HG02588 (cell line): Measurements from ENCODE around the gene LIX1.
"Not testable (repeated sequence)": the region's sequence is repeated elsewhere in the genome, so short reads cannot be mapped to it uniquely, and the experiment has no call there.

ENCODE experiments used
- ATAC-seq: cut with Tn5 transposase; IDR thresholded peaks from one replicate; pipeline ENCODE4 v1.9.1; 2021; ENCODE audit warnings: mild to moderate bottlenecking, moderate library complexity; ENCODE audit not compliant: unreplicated experiment

LIX1 gene

DNA sequence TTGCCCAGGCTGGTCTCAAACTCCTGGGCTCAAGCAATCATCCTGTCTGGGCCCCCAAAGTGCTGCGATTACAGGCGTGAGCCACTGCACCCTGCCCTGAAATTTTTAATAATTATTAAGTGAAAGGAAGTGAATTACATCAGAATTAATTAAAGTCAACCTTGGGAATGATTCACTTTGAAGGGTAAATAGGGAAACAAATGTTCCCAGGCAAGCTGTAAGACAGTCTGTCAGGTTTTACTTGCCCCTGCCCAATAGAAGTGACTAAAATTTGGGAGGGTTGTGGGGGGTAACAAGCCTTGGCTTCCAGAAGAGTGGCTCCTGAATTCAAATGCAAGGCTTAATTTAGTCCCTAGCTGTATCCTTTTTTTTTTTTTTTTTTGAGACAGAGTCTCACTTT lies 1.3 kb upstream of the LIX1 start:
- ATAC-seq, result no peak

DNA sequence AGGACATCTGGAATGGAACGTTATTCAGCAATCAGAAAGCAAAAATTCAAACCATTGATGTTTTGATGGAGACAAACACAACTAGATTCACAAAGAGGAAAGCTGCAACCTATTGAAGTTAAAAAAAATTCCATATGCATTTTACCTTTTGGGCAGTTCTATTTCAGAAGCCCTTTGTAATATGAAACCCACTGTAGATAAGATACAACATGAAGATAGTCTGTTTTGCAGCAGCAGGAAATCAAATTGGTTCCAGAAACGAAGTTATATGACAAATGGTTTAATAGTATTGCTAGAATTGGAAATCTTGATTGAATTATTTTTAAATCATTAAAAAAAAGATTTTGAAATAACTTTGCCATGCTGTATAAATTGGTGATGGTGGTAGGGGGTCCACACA lies 872 bp downstream of the LIX1 start:
- no peak for ATAC-seq

DNA sequence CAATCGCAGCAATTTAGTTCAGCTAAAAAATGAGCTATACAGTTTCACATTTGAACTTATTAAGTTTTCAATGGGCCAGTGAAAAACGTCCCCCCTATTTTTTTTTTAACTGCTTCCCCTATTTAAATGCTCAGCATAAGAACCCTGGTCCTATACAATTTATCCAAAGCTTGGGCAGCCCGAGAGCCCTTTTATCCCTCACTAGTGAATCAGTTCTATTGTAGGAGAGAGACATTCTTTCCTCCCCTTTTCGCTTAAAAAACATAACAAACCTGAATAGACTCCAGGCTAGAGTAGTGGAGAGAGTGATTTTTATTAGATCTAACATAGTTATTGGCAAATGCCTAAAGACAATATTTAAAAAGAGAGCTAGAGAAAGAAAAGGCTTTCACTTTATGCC lies 1.4 kb downstream of the LIX1 start:
- ATAC-seq, result no peak

DNA sequence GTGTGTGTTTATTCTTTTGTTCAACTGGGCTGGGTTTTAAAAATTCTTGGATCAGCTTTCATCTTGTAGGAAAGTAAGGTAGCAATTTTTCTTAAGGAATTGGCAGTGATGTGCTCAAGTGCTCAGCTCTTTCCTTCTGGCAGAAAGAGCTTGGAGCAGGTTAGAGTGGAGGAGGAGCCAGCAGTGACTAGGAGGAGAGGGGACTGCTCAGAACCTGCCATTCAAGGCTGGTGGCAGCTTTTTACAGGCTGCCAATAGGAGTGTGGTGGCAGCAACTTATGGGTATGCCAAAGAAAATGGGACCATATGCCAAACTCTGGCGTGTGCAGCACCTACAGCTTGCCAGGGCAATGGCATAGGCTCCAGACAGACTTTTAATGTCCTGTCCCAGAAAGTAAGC lies 2.2 kb downstream of the LIX1 start:
- ATAC-seq, result not testable (repeated sequence)

DNA sequence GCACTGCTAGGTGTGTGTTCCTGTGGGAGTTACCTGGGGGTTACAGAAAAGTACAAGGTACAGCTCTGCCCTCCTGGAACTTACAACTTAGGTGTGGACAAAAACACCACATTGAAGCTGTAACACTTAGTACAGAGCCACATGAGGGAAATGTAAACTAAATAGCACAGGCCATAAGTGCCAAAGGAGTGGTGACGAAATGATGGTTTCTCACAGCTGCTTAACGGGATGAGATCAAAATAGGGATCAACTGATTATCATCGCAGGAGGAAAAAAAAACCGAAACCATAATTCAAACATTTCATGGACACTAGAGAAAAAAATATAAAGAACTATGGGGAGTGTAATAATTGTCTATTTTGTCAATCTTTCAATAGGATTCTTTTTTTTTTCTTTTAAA lies 5.9 kb downstream of the LIX1 start:
- ATAC-seq, result no peak

DNA sequence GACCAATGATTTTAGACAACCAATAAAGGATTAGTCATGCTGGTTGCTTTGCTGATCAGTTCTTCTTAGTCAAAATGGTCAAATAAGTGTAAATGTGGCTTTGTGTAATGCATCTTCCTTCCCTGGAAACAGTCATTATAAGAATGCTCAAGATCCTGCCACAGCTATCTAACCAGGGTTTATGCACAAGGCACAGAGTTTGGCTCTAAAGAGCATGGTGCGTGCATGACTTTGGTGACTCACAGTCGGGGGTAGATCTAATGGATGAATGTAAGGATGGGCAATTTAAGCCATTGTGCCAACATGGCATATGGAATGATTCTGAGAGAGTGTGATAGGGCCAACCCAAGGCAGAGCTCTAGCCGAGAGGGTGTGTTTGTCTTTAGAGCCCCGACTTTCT lies 6.5 kb downstream of the LIX1 start:
- ATAC-seq, result no peak

DNA sequence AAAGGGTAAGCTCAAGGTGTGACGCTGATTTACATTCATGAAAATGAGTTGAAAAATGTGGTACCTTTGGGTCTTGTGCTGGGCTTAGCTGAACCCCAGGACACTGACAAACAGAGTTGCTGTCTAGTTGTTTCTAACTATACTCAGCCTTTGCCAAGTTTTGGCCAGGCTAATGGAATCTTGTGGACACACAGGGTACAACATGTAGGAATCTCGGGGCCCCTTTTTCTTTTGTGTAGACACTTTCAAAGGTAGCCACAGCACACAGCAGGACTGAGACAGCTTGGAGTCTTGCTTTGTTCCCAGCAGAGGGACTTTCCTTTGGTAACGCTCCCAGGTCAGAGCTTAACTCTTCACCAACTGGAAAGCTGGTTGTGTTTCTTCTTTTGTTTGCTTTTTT lies 7.8 kb downstream of the LIX1 start:
- ATAC-seq, result no peak

DNA sequence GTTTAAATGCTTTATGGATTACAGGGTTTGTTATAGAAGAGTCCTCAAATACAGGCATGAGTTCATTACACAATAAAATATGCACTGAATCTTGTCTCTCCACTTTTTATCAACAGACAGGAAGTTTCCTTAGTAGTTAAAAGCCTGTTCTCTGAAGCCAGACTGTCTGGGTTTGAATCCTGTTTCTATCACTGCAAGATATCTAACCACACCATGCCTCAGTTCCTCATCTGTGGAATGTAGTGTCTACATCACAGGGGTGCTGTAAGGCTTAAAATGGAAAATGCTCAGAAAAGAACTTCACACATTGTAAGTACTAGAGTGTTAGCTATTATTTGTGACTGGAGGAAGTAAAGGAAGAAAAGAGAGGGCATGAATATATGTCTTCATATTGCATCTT lies 9.3 kb downstream of the LIX1 start:
- no peak for ATAC-seq

DNA sequence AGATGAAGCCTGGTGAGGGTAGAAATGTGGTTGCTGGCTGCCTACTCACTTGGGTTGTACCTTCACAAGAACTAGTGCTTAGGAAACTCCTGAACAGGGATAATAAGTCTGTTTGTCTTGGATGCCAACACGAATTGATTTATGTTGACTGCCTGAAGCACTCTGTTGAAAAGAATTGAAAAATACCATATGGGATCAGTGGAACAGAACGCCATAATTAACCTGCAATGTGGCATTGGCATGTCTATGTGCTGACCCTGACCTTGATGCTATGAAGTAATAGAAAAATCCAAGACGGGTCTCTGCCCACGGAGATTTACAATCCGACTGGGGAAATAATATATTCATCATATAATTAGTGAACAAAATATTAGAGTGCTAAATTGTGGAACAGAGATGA lies 10.5 kb downstream of the LIX1 start:
- no peak for ATAC-seq

DNA sequence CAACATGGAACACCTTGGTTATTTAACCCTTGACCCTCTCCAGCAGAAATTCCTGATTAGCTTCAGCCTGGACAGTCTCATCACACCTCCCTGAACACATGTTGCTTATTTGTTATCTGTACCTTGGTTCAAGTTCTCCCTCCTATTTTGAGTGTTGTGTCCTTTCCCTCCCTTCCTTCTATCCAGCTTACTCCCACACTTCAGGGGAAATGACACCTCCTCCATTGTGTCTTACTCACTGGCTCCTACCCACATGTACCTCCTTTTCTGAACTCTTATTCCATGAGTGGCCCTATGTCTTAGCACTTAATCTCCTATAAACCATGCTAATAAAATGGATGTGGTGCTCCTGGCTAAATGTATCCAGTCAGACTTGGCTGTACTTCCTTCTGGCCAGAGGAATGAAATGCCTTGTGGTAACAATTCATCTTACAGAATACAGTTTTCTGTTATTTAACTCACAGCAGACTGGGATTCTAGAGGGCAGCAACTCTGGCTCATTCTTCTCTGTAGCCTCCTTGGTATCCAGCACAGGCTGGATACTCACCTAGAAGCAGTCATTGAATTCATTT lies 11.2 kb downstream of the LIX1 start:
- ATAC-seq, result no peak

DNA sequence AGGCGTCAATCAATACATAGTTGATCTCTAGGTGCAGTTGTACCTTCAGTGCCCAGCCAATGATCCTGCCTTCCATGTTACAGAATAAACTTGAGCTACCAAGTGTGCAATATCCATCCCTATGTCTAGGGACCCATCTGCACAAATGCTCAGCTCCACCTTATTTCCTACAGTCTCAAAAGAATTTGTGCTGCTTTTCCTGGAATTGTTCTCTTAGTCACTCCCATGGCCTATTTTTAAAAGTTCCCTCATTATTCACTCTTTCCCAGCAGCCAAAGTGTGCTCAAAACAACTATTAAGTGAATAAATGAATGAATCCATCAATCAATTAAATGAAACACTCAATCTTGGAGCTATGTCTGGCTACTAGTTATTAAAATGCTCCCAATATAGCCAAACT lies 14.7 kb downstream of the LIX1 start:
- ATAC-seq, result no peak

DNA sequence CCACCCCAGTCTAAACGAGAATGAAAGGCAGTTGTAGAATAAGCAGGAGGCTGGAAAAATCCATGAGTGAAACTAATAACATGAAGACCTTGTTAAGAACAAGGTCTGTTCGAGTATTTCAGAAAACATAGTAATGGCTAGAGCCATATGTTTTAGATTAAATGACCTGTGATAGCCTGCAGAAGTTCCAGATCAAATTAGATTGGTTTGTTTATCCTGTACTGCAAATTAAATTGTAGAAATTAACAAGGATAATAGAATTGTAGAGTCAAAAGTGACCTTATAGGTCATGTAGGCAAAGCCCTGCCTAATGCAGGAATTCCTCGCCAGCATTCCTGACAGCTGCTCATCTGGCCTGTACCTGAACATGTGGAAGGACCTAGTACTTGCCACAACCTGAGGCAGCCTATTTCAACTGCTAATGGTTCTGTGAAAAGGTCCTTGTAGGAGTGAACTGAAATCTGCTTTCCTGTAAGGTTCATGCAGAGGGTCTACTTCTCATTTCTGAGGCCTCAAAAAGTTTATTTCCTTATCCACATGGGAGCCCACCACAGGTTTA lies 17.2 kb downstream of the LIX1 start:
- no peak for ATAC-seq

DNA sequence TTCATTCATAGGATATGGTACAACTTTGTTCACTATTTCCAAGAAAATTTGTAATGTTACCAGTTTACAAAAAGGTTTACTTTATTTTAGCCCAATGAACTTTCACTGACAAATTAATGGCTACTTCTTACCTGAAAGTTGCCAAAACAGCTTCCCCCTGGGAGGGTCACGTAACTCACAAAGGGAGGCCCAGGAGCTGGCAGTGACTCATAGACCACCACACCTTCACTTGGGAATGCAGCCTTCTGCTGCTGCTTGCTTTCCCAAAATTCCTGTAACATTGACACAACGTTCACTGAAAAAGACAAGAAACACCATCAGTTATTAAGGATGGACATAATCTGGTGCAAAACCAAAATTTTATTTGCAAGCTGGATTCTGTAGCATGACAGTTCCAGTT lies 18.1 kb downstream of the LIX1 start:
- no peak for ATAC-seq

DNA sequence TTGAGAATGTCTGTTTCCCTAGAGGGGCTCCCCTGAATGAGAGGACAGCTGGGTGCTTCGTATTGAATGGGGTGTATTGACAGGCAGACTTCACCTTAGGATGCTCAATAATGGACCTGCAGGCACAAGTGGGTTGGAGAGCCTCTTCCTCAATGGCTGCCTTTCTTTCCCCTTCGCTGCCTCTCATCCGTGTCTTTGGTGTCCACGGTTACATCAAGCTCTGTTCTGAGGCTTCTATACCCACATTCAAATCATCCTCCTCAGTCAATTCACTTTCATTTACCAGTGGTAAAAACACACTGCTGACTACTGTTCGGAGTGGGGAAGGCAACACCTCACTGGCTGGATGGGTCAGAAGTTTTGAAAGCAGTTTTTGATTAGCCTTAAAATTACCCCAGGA lies 20.6 kb downstream of the LIX1 start:
- ATAC-seq, result no peak

DNA sequence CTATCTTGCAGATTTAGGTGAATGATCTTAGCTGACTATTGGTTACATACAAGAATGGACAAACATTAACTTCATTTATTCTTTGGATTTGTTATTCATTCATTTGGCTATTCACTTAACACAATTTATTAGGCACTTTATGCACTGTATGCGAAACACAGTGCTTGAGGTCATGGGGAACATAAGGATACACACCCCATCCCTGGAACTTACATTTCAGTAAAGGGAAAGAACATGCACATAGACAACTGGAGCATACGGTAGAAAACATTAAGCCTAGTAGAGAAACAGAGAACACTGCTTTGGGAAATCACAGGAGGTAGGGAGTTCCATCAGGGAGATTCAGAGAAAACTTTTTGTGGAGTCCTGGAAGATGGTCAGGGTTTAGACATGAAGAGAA lies 22.2 kb downstream of the LIX1 start:
- no peak for ATAC-seq

DNA sequence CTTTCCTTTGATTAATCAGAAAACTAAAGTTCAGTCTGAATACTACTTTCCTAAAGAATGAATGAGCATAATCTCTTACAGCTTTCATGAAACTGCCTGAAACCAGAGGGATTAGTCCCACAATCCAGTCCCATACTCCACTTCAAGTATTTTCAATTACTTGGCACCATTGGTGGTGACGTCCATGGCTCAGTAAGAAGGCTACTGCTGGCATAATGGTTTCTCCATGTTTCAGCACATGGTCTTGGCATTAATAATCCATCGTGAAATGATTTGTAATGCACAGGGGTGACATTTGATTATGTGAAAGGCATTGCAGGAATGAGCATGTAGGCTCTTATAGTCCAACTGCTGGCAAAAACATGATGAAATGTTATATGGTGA lies 23.4 kb downstream of the LIX1 start:
- no peak for ATAC-seq

DNA sequence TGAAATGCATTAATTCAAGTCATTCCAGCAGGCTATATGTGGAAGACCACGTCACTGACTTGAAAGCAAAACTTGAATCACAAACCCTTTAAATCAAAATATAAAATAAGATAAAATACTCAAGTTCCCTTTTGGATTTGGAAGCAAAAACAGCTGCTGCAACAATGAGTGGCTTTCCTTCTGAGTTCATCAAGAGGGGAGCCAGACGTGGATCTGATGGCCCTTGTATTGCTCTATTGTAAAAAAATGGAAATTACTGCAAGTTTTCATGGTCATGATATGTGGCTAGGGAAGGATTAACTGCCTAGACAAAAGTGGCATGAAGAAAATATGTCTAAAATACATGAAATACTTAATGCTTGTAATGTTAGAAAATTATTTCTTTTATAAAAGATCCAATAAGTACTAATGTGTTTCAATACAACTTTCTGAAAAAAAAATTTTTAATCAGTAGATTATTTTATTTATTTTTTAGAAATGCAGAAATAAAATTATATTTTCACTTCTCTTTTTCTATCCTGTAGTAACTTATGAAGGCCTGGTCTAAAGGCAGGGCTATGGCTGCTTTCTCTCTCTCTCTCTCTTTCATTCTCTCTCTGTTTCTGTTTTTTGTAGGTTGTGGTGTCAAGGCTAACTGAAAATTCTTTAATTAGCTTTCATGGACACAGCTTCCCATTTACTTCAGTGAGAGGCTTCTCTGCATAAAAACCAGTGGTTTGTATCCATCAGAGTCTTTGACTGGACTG lies 24.0 kb downstream of the LIX1 start:
- ATAC-seq, result no peak

DNA sequence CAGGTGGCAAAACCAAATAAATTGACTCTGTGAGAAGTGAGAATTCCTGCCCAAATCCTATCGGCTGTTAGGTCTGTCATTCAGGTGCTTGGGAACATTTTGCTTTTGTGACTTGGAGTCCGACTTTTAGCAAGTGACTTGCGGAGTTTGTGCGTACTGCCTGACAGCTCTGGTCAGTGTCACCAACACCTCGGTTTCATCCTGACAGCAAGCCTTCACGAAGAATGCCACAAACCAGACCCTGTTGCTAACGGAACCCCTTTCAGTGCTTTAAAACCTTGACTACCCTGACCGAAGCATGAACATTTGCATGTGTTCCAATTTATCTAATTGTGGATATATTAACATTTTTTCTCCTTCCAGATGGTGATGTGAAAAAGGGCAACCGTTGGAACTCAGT lies 26.5 kb downstream of the LIX1 start:
- ATAC-seq, result no peak

DNA sequence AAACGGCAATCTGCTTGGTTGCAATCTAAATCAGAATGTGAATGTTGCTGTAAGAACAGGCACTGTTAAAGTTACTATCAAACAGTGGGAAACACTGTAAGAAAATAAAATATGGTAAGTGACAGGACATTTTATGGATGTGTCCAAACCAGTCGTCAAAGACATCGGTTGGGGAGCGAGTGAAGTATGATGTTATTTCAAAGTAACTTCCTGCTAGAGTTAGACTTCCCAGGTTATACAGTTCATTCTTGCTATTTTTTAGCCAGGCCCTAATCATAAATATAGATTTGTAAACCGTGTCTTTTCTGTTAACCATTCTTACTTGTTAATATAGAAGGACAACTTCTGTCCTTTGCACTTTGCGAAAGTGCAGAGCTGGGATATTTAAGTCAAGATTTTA lies 30.2 kb downstream of the LIX1 start:
- no peak for ATAC-seq

DNA sequence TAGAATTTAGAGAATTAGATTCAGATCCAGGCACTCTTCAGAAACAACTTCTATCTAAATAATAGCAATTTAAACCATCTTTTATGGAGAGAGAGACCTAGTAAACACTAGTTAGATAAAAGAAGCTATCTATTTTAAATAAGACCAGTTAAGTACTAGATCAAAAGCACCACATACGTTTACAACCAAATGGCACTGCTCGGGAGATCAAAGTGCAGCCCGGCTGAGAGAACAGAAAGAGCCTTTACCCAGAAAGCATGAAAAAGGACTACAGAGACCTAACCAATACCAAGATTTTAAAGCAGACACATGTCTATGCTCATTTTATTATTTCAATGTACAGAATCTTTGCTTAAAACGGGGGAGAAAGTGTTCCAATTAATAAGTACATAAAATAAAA lies 30.8 kb downstream of the LIX1 start:
- no peak for ATAC-seq

DNA sequence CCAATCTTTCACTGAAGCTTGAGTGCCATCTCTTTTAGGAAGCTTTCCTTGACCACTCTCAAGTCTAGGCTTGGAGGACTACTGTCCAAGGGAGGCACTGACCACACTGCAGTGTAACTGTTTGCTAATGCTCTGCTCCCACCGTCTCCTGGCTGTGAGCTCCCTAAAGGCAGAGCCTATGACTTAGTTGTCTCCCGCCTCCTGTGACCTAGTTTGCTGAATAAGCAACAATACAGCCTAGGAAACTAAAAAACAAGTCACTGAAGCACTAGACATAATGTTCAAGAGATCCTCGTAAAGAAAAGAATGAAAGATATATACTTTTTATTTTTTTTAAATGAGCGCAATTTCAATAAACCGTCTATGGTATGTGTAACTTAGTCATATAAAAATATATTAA lies 31.4 kb downstream of the LIX1 start:
- ATAC-seq, result no peak

DNA sequence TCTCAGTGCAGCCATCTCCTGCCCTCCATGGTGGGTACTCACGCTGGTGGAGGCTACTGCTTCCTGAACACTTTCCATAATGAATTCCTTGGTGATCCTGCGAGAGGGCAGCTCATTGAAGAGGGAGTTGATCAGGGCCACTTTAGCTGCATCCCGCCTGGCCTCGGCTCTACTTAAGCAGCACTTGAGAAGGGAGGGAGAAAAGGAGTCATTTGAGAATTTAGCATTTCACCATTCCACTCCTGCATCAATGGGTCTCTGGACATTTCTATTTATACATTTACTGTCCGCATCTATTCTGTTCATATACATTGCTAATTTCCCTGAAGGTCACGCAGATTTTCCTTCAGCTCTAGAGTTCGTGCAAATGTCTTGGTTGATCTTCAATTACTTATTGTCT lies 35.1 kb downstream of the LIX1 start:
- ATAC-seq, result no peak

DNA sequence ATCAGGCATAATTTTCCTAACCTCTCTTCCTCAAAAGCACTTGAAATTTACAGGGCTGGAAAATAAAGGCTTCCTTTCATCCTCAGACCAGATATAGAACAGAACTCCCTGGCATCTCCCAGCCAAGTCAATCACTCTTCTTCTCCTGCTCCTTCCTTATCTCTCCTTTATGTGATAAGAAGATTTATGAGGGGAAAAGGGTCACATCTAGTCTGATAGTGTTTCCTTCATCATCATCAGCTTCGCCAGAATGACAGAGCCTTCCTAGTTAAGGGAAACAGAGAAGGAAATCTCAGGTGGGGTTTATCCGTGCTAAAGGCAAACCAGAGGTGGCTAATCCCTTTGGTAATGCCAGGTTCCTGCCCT lies 36.2 kb downstream of the LIX1 start:
- ATAC-seq, result no peak
